Gastrocnemius medialis (tissue), 4 donors: ENCODE results near the gene MINDY3. TPM values are rescaled to one million over a fixed set of nuclear protein-coding genes. Genes with fewer than 3 reads are reported as not detected.

ENCODE experiments used
- ATAC-seq, 2 donors: fragments of 150-250 bp; one replicate each; pipeline ENCODE4 v1.9.1; 2016
- DNase-seq, 2 donors: peaks; one replicate each; pipeline ENCODE4 v3.0.0-alpha.2; 2019
- H3K27ac ChIP-seq, 4 donors: fragments of 200-600 bp; sonication (generic); 1 replicate in 1 of 4; 2 replicates in 3 of 4; pipeline ENCODE4 v1.5.1; 2016 to 2018; ENCODE audit warnings: mild to moderate bottlenecking in 2 of 4, moderate library complexity in 1 of 4
- H3K27me3 ChIP-seq, 3 donors: fragments of 200-600 bp; sonication (generic) in 2 of 3; 1 replicate in 1 of 3; 2 replicates in 2 of 3; pipeline versions ENCODE4 v1.5.1 to v1.6.0; 2016 to 2019; ENCODE audit warnings: mild to moderate bottlenecking in 1 of 3, moderate library complexity in 1 of 3
- H3K36me3 ChIP-seq, 2 donors: fragments of 200-600 bp; sonication (generic) in 1 of 2; one replicate each; pipeline ENCODE4 v1.5.1; 2017 to 2018
- H3K4me1 ChIP-seq, 2 donors: fragments of 200-600 bp; sonication (generic) in 1 of 2; one replicate each; pipeline ENCODE4 v1.5.1; 2016 to 2017; ENCODE audit warnings: mild to moderate bottlenecking in 2 of 2
- H3K4me3 ChIP-seq, 4 donors: fragments of 200-600 bp; sonication (generic) in 3 of 4; 1 replicate in 1 of 4; 2 replicates in 3 of 4; pipeline ENCODE4 v1.5.1; 2016 to 2019; ENCODE audit warnings: mild to moderate bottlenecking in 2 of 4
- H3K9me3 ChIP-seq, 3 donors: fragments of 200-600 bp; sonication (generic) in 2 of 3; 1 replicate in 1 of 3; 2 replicates in 2 of 3; pipeline ENCODE4 v1.5.1; 2016 to 2019
- CTCF ChIP-seq, 5 experiments: fragments of 450-650 bp in 3 of 5; fragments of 200-600 bp in 2 of 5; sonication (generic) in 2 of 5; IDR thresholded peaks in 4 of 5; conservative IDR thresholded peaks in 1 of 5; 1 replicate in 4 of 5; 2 replicates in 1 of 5; pipeline ENCODE4 v1.5.1; 2016 to 2019; ENCODE audit warnings: antibody characterized with exemption in 5 of 5, mild to moderate bottlenecking in 3 of 5, moderate library complexity in 3 of 5
- POLR2A ChIP-seq, 2 donors: fragments of 450-650 bp; IDR thresholded peaks; one replicate each; pipeline ENCODE4 v1.6.1; 2017; ENCODE audit warnings: antibody characterized with exemption in 2 of 2, mild to moderate bottlenecking in 2 of 2, moderate library complexity in 2 of 2
- in situ Hi-C, 4 donors: fragments of 200-750 bp; cut with MboI; loops; one replicate each; pipeline versions ENCODE4 v1.15.0 to v1.8.0; 2017; ENCODE audit warnings: low sequenced_read_pairs in 4 of 4
- intact Hi-C: fragments of 100-400 bp; cut with DNase I; formaldehyde crosslinking; loops from one replicate; pipeline ENCODE4 v1.15.1; 2023; ENCODE audit warnings: low total_unique reads
- total RNA-seq, 4 donors: library from RNA; depleted of rRNA; stranded (reverse); fragments of >200 nt; gene quantifications; one replicate each; pipeline versions ENCODE4 v1.1.0 to v1.2.3, GENCODE V29; 2016

The MINDY3 gene
- total RNA-seq, 4 donors from 2014 or later: 7.6 to 37.5 (median 10.8) TPM

- TF ChIP-seq CTCF (IDR thresholded peaks at IDR 0.05 in 4 of 5, conservative IDR thresholded peaks at IDR 0.05 in 1 of 5) (no peak), POLR2A (IDR thresholded peaks at IDR 0.05) (no peak)
- Histone ChIP-seq H3K27ac (no peak overlapping the region), H3K36me3 (no peaks in the 10 kb centered on the region), H3K4me3 (no peak overlapping the region), H3K4me1 (no peaks in the 10 kb centered on the region), H3K27me3 (no peaks in the 10 kb centered on the region), H3K9me3 (no peaks in the 10 kb centered on the region)
- intact Hi-C loops: no loop called here
- no peak for ATAC-seq
- in situ Hi-C loops: no loop called here
- no peak for DNase-seq
Measured at GRCh38 chr10:15849316-15849715, 11.0 kb downstream of the MINDY3 start.

GRCh38 chr10:15847481-15847880 lies 12.8 kb downstream of the MINDY3 start:
- Histone ChIP-seq H3K36me3 (no peaks in the 10 kb centered on the region), H3K4me3 (no peak overlapping the region), H3K27me3 (no peaks in the 10 kb centered on the region), H3K27ac (no peak overlapping the region), H3K9me3 (no peaks in the 10 kb centered on the region), H3K4me1 (peaks cover 0 to 5% of the 10 kb centered on the region in 2 donors)
- ATAC-seq: no peak
- DNase-seq: no peak
- in situ Hi-C loops (no loop called here), intact Hi-C loops (no loop called here)
- no peak for TF ChIP-seq POLR2A (IDR thresholded peaks at IDR 0.05)
- no peak for TF ChIP-seq CTCF (IDR thresholded peaks at IDR 0.05 in 4 of 5, conservative IDR thresholded peaks at IDR 0.05 in 1 of 5)

GRCh38 chr10:15844517-15844916 lies 15.8 kb downstream of the MINDY3 start:
- intact Hi-C loops: no loop called here
- no peak for TF ChIP-seq CTCF (IDR thresholded peaks at IDR 0.05 in 4 of 5, conservative IDR thresholded peaks at IDR 0.05 in 1 of 5)
- TF ChIP-seq POLR2A (IDR thresholded peaks at IDR 0.05): no peak
- ATAC-seq: no peak

GRCh38 chr10:15843695-15844094 lies 16.6 kb downstream of the MINDY3 start:
- H3K4me1 ChIP-seq: peaks cover 3 to 16% of the 10 kb centered on the region in 2 donors
- no peak overlapping the region for H3K4me3 ChIP-seq
- H3K36me3 ChIP-seq: no peaks in the 10 kb centered on the region
- no peaks in the 10 kb centered on the region for H3K9me3 ChIP-seq
- no peak overlapping the region for H3K27ac ChIP-seq
- TF ChIP-seq POLR2A (IDR thresholded peaks at IDR 0.05): no peak
- no peak for TF ChIP-seq CTCF (IDR thresholded peaks at IDR 0.05 in 4 of 5, conservative IDR thresholded peaks at IDR 0.05 in 1 of 5)
- intact Hi-C loops: no loop called here
- in situ Hi-C loops: no loop called here
- H3K27me3 ChIP-seq: no peaks in the 10 kb centered on the region
- ATAC-seq (no peak), DNase-seq (no peak)

More at GRCh38 chr10:15844517-15844916, 15.8 kb downstream of the MINDY3 start:
- no peak overlapping the region for H3K27ac ChIP-seq
- no peaks in the 10 kb centered on the region for H3K9me3 ChIP-seq
- peaks cover 3 to 16% of the 10 kb centered on the region in 2 donors for H3K4me1 ChIP-seq
- no peak overlapping the region for H3K4me3 ChIP-seq
- no peaks in the 10 kb centered on the region for H3K36me3 ChIP-seq
- H3K27me3 ChIP-seq: no peaks in the 10 kb centered on the region
- in situ Hi-C loops: no loop called here
- DNase-seq: no peak

- ATAC-seq (no peak), DNase-seq (no peak)
- Histone ChIP-seq H3K36me3 (no peaks in the 10 kb centered on the region), H3K4me3 (no peak overlapping the region), H3K27ac (no peak overlapping the region), H3K27me3 (no peaks in the 10 kb centered on the region), H3K9me3 (no peaks in the 10 kb centered on the region), H3K4me1 (peaks cover 3 to 16% of the 10 kb centered on the region in 2 donors)
- no peak for TF ChIP-seq CTCF (IDR thresholded peaks at IDR 0.05 in 4 of 5, conservative IDR thresholded peaks at IDR 0.05 in 1 of 5)
- no peak for TF ChIP-seq POLR2A (IDR thresholded peaks at IDR 0.05)
- in situ Hi-C loops: no loop called here
- intact Hi-C loops: no loop called here
Measured at GRCh38 chr10:15842556-15843169, 17.6 kb downstream of the MINDY3 start.
